Right ventricle myocardium superior (tissue), 1 donor: ENCODE measurements around the gene TSPAN3. TPM values are rescaled to one million over a fixed set of nuclear protein-coding genes. Genes with fewer than 3 reads are reported as not detected.

ENCODE experiments used
- ATAC-seq: fragments of 200-7000 bp; cut with Tn5 transposase; one replicate; pipeline ENCODE4 v1.9.1; 2020; ENCODE audit warnings: mild to moderate bottlenecking; ENCODE audit not compliant: poor library complexity
- DNase-seq: peaks from one replicate; pipeline ENCODE4 v3.0.0-alpha.2; 2020
- intact Hi-C: fragments of 100-400 bp; cut with DNase I; formaldehyde crosslinking; loops from one replicate; pipeline ENCODE4 v1.11.2; 2022
- total RNA-seq: library from RNA; stranded (reverse); fragmentation: NEBNext Ultra II Directional; extraction: Animal tissue kit (Norgen Biotek cat#: 25700); gene quantifications from one replicate; pipeline ENCODE4 v1.2.1, GENCODE V29; 2021
- donor health status: DM: no; HTN: yes; CAD: no; lungs with severe emphysema.

Gene TSPAN3
- total RNA-seq, 1 donor from 2014 or later = 85.2 TPM

- peak; percentile 20 for DNase-seq
- intact Hi-C loops = no loop called here
- ATAC-seq = no peak
These were observed 52.9 kb downstream of the TSPAN3 start for GRCh38 chr15:77017761-77018720.

DNA sequence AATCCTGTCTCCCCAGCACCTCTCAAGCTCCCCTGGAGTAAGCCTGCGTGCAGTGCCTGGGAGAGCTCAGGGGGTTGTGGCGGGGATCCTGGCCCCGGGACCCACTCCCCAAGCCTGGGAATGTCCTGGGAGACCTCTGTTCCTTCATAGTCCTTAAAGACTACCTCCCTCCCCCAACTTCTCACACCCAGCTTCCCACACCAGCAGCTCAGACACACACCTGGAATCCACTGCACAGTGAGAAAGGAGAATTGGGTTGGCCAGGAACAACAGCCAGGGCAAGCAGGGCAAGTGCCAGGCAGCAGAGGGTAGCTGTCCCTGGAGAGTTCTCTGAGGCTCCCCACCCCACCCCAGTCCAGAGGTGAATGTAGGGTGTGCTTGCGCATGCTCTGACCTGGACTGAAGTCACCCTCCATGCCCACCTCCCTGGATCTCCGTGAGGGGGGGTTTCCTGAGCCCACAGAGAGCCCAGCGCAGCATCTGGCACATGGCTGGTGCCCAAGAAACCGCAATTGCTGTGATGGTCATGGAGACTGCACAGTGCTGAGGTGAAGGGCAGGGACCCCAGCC is 53.7 kb downstream of the TSPAN3 start:
- DNase-seq (peak; percentile 35), ATAC-seq (no peak)
- intact Hi-C loops = no loop called here

DNA sequence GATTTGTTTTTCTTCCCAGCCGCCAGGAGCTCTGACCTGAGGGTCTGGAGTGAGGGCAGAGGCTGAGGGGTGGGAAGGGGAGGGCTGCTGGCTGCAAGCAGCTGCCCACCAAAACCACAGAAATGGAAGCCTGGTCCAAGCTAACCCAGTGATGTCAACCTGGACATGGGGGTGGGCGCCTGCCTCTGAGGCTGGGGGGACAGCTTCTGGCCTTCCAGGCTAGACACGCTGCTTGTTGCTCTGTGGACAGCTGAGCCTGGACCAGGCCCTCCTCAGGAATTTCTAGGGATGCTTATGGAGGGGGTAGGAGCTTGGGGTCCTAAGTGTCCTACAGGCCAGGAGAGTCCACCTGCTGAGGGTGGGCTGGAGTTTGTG is 54.6 kb downstream of the TSPAN3 start:
- DNase-seq (no peak), ATAC-seq (no peak)
- intact Hi-C loops = no loop called here

DNA sequence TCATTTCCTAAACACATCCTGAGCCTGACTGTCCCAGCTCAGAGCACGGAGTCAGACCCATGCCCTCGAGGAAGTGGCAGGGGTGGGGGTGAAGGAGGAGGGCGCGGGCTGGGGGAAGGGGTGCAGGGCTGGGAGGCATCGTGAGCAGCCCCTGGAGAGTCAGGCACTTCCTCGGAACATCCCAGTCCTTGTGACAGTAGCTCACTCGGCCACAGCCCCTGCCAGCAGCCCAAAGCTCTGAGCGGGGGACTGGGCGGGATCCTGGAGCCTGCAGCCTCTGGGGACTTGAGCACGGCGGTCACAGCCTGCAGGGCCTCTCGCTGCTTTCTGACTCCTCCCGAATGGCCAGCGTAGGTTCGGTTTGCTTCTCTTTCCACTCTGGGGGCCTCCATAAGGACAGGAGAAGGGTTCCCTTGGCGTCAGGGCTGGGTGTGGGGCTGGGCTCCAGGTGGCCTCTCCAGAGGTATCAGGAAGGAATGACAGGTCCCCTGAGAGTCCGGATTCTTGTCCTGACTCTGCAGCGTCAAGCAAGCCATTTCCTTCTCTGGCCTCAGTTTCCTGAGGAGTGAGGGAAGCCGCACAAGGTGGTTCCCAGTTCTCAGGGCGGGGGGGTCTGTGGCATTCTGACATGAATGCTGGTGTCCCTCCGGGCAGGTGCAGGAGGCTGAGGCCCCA is 55.1 kb downstream of the TSPAN3 start:
- intact Hi-C loops = no loop called here
- no peak for ATAC-seq
- DNase-seq = no peak

GRCh38 chr15:77014132-77015081 is 56.5 kb downstream of the TSPAN3 start:
- intact Hi-C loops = no loop called here
- no peak for DNase-seq
- ATAC-seq = peak; percentile 47

DNA sequence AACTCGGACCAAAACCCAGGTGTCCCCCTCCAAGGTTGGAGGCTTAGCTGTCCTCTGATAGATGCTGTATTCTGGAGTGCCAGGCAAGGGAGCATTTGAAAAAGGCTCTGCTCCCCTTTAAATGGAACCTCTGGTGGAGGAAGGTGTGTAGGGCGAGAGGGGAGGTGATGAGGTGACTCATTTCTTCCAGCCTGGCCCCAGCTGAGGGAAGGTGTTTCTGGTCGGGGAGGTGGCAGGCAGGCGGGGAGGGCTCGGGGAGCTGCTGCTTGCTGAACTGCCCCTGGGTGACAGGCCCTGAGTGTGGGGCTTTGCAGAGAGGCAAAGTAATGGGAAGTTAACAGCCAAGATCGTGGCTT is 57.2 kb downstream of the TSPAN3 start:
- ATAC-seq = no peak

DNA sequence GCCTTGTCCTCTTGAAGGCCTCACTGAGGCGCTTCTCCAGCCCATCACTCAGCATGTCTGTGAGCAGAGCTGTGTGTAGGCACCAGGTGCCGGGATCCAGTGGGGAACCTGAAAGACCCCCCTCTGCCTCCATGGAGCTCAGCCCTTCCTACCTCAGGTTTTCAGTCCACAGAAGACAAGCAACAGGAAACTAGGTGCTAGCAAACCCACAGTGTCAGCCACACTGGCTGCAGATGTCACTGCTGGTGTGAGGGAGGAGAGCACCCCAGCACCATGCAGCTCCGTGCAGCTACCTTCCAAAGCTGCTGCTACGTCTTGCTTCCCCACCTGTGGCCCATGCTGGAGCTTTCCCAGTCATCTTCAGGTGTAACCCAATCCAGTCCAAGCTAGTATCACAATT is 58.0 kb downstream of the TSPAN3 start:
- ATAC-seq (no peak), DNase-seq (no peak)
- intact Hi-C loops = no loop called here

More for the DNA sequence above, 57.2 kb downstream of the TSPAN3 start:
- intact Hi-C loops = no loop called here
- no peak for DNase-seq

GRCh38 chr15:77012117-77012712 is 58.7 kb downstream of the TSPAN3 start:
- no peak for ATAC-seq
- DNase-seq = no peak
- intact Hi-C loops = no loop called here

GRCh38 chr15:77010857-77011256 is 60.1 kb downstream of the TSPAN3 start:
- no peak for DNase-seq
- no peak for ATAC-seq
- intact Hi-C loops = no loop called here

DNA sequence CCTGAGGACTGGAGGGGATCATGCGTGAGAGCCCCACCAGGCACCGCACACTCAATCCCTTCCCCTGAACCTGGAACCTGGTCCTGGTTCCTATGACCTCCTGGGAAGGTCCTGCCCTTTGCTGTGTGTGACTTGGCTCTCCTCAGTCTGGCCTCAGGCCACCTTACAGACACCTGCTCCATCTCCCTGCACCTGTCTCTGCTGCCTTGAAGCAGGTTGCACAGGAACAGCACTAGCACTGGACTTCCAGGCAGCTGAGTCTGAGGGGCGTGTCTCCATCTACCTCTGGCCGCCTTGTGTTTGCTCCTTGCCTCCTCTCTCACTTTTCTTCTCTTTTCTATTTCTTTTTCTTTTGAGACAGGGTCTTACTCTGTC is 60.6 kb downstream of the TSPAN3 start:
- no peak for ATAC-seq
- intact Hi-C loops = no loop called here

GRCh38 chr15:77009646-77010311 is 61.1 kb downstream of the TSPAN3 start:
- ATAC-seq = no peak
- peak; percentile 13 for DNase-seq

More for the DNA sequence above, 60.6 kb downstream of the TSPAN3 start:
- peak; percentile 10 for DNase-seq

GRCh38 chr15:77009176-77009575 is 61.7 kb downstream of the TSPAN3 start:
- DNase-seq = peak; percentile 17
- intact Hi-C loops = no loop called here
- no peak for ATAC-seq

More at GRCh38 chr15:77009646-77010311, 61.1 kb downstream of the TSPAN3 start:
- intact Hi-C loops = no loop called here

DNA sequence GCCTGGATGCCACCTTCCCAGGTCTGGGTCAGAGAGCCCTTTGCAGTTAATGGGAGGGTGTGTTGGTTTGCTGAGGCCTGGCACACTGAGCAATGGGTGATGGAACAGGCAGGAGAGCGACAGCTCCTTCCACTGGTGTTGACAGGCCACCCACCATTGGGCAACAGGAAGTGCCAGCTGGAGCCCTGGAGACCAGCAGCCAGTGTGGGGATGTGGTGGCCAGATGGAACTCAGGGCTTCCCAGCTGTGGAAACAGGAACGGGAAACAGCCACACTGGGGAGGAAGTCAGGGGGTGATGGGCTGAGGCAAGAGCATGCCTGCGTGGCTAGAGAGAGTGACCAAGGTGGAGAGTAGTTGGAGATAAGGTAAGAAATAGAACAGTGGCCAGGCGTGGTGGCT is 66.7 kb downstream of the TSPAN3 start:
- peak; percentile 84 for ATAC-seq
- intact Hi-C loops = no loop called here
- DNase-seq = peak; percentile 83

DNA sequence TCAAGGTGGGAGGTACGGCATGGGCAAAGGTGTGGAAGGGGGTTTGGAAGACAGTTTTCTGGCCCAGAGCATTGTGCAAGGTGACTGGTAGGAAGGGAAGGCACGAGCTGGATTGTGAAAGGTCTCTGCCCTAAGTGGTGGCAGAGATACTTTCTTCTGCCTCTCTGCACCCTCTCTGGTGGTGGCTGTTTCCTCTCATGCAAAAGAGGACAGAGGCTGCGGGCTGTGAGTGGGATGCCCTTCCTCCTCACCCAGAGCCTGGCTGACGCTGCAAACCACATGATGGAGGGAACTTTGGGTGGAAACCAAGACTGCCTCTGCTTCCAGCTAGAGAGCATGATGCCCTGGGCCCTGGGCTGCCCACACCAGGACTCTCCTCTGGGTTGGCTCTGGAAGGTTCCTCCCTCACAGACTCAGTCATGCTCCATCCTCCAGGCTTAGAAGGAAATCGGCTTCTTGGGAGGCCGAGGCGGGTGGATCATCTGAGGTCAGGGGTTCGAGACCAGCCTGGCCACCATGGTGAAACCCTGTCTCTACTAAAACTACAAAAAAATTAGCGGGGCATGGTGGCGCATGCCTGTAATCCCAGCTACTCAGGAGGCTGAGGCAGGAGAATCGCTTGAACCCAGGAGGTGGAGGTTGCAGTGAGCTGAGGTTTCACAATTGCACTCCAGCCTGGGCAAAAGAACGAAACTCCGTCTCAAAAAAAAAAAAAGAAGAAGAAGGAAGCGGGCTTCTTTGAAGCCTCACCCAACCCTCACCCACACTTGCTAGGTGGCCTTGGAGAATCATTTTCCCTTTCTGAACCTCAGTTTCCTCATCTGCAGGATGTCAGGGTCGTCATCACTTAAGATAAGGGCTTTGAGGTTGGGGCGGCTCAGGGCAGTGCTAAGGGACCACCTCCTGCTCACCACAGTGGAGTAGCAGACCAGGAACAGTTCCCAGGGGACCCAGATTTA is 67.7 kb downstream of the TSPAN3 start:
- peak; percentile 73 for ATAC-seq
- intact Hi-C loops = no loop called here
- DNase-seq = peak; percentile 76

GRCh38 chr15:77002436-77002835 is 68.5 kb downstream of the TSPAN3 start:
- ATAC-seq (no peak), DNase-seq (peak; percentile 35)
- intact Hi-C loops = no loop called here

- DNase-seq (peak; percentile 13), ATAC-seq (no peak)
- intact Hi-C loops = no loop called here
These were observed 68.9 kb downstream of the TSPAN3 start for GRCh38 chr15:77001966-77002365.

GRCh38 chr15:77001351-77001750 is 69.6 kb downstream of the TSPAN3 start:
- peak; percentile 13 for DNase-seq
- intact Hi-C loops = no loop called here

More at GRCh38 chr15:77001351-77001750, 69.6 kb downstream of the TSPAN3 start:
- ATAC-seq = no peak
